ENCODE measurements around the gene SEPTIN3.

SEPTIN3 gene

DNA sequence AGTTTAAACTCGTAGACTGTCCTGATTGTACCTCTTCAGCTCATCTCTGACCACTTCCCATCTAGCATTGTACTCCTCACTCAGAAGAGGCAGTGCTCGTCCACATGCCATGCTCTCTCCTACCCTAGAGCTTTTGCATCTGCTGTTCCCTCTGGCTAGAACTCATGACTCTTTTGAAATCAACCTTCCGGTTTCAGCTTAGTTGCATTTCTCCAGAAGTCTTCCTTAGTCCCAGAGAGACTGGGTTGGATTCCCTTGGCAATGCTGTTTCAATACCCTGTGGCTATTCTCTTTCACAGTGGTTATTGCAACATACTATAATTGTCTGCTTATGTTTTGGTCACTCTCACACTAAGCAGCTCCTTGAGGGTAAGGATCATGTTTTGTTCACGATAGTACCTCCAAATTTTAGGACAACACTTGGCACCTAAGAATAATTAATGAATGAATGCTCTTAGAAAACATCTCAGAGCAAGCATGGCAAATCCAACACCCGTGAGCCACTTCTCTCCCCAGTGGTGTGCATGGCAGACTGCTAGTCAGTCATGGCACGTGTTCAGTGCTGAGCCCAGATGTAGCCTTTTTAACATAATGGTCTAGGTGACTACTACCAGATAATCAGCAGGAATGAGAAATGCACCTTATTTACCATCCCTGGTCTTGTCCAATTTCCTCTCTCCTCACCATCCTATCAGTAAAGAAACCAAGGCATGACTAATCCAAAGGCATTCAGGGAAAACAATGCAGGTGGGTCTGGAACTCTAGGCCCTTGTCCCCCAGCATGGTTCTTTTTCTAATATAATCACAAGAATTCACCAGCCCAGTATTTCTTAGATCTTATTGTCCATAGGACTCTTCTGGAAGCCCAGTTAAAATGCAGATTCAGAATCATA, 14.5 kb downstream of the SEPTIN3 start:
- TF ChIP-seq CTCF (IDR thresholded peaks at IDR 0.05; ENCODE audit: low read depth, low read length, missing control alignments): no peak
- in situ Hi-C loops (cut with HindIII; ENCODE audit: low pct_ligation_motif_present, low sequenced_read_pairs): no loop called here
- DNase-seq: no peak
- Histone ChIP-seq H3K27me3 (replicated peaks) (no peaks in the 10 kb centered on the region), H3K36me3 (replicated peaks) (no peaks in the 10 kb centered on the region), H3K4me3 (ENCODE audit: low read depth, low read length) (no peak overlapping the region), H3K27ac (no peak overlapping the region)

- H3K36me3 ChIP-seq (replicated peaks): no peaks in the 10 kb centered on the region
- no peak overlapping the region for H3K4me3 ChIP-seq (ENCODE audit: low read depth, low read length)
- no peak for TF ChIP-seq CTCF (IDR thresholded peaks at IDR 0.05; ENCODE audit: low read depth, low read length, missing control alignments)
Measured at GRCh38 chr22:41987276-41987675, 18.0 kb downstream of the SEPTIN3 start.

DNA sequence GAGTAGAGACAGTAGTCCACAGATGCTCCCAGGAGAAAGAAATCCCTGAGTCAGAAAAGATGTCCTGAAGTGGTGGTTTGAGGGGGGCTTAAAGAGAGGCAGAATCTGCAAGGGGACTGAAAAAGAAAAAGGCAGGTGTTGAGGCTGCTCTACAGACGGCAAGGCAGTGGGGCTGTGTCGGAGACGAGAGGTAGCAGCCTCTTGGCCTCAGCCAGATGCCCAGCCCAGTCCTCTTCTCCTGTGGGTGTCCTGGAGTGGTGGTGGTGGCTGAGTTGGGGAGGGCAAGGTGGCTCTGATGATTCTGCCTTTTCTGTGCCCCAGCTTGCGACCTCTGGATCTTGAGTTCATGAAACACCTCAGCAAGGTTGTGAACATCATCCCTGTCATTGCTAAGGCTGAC, 20.0 kb downstream of the SEPTIN3 start:
- H3K36me3 ChIP-seq (replicated peaks): no peaks in the 10 kb centered on the region
- no peak overlapping the region for H3K4me3 ChIP-seq (ENCODE audit: low read depth, low read length)
- no peaks in the 10 kb centered on the region for H3K27me3 ChIP-seq (replicated peaks)
- DNase-seq: no peak
- H3K27ac ChIP-seq: no peak overlapping the region
- in situ Hi-C loops (cut with HindIII; ENCODE audit: low pct_ligation_motif_present, low sequenced_read_pairs): no loop called here
- TF ChIP-seq CTCF (IDR thresholded peaks at IDR 0.05; ENCODE audit: low read depth, low read length, missing control alignments): no peak

More at GRCh38 chr22:41987276-41987675, 18.0 kb downstream of the SEPTIN3 start:
- DNase-seq: no peak
- Histone ChIP-seq H3K27me3 (replicated peaks) (no peaks in the 10 kb centered on the region), H3K27ac (no peak overlapping the region)
- in situ Hi-C loops (cut with HindIII; ENCODE audit: low pct_ligation_motif_present, low sequenced_read_pairs): no loop called here

GRCh38 chr22:41991111-41991510, 21.9 kb downstream of the SEPTIN3 start:
- Histone ChIP-seq H3K27me3 (replicated peaks) (no peaks in the 10 kb centered on the region), H3K36me3 (replicated peaks) (no peaks in the 10 kb centered on the region), H3K27ac (no peak overlapping the region), H3K4me3 (ENCODE audit: low read depth, low read length) (no peak overlapping the region)
- in situ Hi-C loops (cut with HindIII; ENCODE audit: low pct_ligation_motif_present, low sequenced_read_pairs): no loop called here
- DNase-seq: no peak
- TF ChIP-seq CTCF (IDR thresholded peaks at IDR 0.05; ENCODE audit: low read depth, low read length, missing control alignments): no peak

DNA sequence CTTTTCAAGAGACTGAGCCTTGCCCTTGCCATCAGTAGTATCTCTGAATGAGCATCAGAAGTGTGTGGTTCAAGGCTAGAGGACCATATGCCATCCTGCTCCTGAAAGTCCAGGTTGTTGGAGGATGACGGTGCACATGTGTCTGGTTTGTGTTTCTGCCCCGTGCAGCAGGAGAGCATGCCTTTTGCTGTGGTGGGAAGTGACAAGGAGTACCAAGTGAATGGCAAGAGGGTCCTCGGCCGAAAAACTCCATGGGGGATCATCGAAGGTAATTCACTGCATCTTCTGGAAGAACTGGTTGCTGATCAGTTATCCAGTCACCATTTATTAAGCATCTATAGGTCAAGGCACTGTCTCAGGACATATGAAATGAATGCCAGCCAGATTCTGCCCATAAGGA, 23.3 kb downstream of the SEPTIN3 start:
- no peak for DNase-seq
- no peak for TF ChIP-seq CTCF (IDR thresholded peaks at IDR 0.05; ENCODE audit: low read depth, low read length, missing control alignments)
- Histone ChIP-seq H3K27me3 (replicated peaks) (no peaks in the 10 kb centered on the region), H3K36me3 (replicated peaks) (no peaks in the 10 kb centered on the region), H3K4me3 (ENCODE audit: low read depth, low read length) (no peak overlapping the region), H3K27ac (no peak overlapping the region)
- in situ Hi-C loops (cut with HindIII; ENCODE audit: low pct_ligation_motif_present, low sequenced_read_pairs): no loop called here
